ENCODE results near the gene MTFR1L.
A peak's percentile ranks its signal among the peaks of the same experiment; 100 is the strongest.

MTFR1L gene

DNA sequence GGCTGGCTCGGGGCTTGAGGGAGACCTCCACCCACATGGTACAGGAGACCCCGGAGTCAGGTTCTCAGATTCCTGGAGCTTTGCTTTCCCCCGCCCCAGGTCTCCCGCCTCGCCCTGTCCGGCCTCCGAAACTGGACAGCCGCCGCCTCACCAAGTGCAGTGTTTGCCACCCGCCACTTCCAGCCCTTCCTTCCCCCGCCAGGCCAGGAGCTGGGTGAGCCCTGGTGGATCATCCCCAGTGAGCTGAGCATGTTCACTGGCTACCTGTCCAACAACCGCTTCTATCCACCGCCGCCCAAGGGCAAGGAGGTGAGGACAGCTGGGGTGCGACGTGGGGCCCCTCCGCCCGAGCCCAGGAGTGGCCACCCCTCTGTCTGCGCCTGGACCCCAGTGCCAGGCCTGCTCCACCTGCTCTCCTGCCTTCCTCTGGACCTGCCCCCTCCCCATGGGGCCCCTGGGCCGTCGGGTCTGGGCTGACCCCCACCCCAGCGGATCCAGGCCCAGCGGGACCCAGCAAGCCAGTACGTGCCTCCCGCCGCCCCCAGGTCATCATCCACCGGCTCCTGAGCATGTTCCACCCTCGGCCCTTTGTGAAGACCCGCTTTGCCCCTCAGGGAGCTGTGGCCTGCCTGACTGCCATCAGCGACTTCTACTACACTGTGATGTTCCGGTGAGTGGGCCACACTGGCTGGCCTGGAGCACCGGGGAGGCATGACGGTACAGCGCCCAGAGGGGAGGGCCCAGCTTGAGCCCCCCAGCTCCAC lies 11.1 kb upstream of the MTFR1L start:
- ChIA-PET CTCF (interaction anchor here (0.6 to 1.1 kb wide), 3 partner anchors 106 to 391 kb away, joined by 3 to 4 read pairs (median 3); no protein-coding TSS in a partner anchor), POLR2A (interaction anchor here (1.1 to 2.4 kb wide), 3 partner anchors 8 to 199 kb away, joined by 3 to 14 read pairs (median 4); partner anchors contain the start of gene SELENON)
- TF ChIP-seq SUZ12 (IDR thresholded peaks at IDR 0.05): no peak
- TF ChIP-seq LEF1 (IDR thresholded peaks at IDR 0.05; ENCODE audit: borderline replicate concordance): no peak
- no peak for TF ChIP-seq ZNF384 (IDR thresholded peaks at IDR 0.05)
- TF ChIP-seq FOXA1 (IDR thresholded peaks at IDR 0.05): no peak
- TF ChIP-seq ARNT (IDR thresholded peaks at IDR 0.05): no peak
- no peak for TF ChIP-seq L3MBTL2 (conservative IDR thresholded peaks at IDR 0.05)
- no peak for DNase-seq (ENCODE audit: extremely low spot score)

DNA sequence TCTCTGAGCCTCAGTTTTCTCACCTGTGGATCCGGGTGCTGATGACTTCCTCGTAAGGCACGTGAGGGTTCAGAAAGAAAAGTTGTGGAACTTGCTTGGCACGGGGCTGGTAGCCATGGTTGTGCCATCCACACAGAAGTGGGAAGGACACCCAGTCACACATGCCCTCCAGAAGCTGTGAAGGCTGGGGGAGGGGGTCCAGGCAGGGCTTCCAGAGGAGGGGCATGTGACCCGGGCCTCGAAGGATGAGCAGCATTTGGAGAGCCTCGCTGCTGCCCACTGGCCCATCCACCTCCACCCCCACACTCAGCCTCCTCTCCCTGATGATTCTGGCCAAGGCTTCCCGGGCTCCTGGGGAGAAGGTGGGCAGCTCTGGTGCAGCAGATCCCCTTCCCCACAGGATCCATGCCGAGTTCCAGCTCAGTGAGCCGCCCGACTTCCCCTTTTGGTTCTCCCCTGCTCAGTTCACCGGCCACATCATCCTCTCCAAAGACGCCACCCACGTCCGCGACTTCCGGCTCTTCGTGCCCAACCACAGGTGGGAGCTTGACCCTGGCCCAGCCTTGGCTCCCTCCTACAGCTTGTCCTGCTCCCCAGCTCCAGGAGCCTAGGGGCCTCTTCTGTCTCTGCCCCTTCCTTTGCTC lies 10.3 kb upstream of the MTFR1L start:
- TF ChIP-seq ARNT (IDR thresholded peaks at IDR 0.05): no peak
- TF ChIP-seq SP1 (IDR thresholded peaks at IDR 0.05): no peak
- TF ChIP-seq FOXM1 (IDR thresholded peaks at IDR 0.05; ENCODE audit: borderline replicate concordance): no peak
- no peak for TF ChIP-seq TARDBP (IDR thresholded peaks at IDR 0.05)
- TF ChIP-seq, protein P1, sequence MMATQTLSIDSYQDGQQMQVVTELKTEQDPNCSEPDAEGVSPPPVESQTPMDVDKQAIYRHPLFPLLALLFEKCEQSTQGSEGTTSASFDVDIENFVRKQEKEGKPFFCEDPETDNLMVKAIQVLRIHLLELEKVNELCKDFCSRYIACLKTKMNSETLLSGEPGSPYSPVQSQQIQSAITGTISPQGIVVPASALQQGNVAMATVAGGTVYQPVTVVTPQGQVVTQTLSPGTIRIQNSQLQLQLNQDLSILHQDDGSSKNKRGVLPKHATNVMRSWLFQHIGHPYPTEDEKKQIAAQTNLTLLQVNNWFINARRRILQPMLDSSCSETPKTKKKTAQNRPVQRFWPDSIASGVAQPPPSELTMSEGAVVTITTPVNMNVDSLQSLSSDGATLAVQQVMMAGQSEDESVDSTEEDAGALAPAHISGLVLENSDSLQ (IDR thresholded peaks at IDR 0.05): no peak
- TF ChIP-seq FOXA1 (IDR thresholded peaks at IDR 0.05): no peak
- TF ChIP-seq L3MBTL2 (conservative IDR thresholded peaks at IDR 0.05): no peak
- TF ChIP-seq HDGF (IDR thresholded peaks at IDR 0.05; ENCODE audit: borderline replicate concordance): no peak
- no peak for TF ChIP-seq BHLHE40 (IDR thresholded peaks at IDR 0.05; ENCODE audit: borderline replicate concordance)
- TF ChIP-seq CTBP1 (IDR thresholded peaks at IDR 0.05; ENCODE audit: borderline replicate concordance): no peak
- no peak for TF ChIP-seq FOXK2 (IDR thresholded peaks at IDR 0.05)
- TF ChIP-seq ZNF384 (IDR thresholded peaks at IDR 0.05): no peak
- TF ChIP-seq SUZ12 (IDR thresholded peaks at IDR 0.05): no peak
- no peak for TF ChIP-seq LEF1 (IDR thresholded peaks at IDR 0.05; ENCODE audit: borderline replicate concordance)
- TF ChIP-seq ELF4 (IDR thresholded peaks at IDR 0.05): no peak
- TF ChIP-seq NFRKB (IDR thresholded peaks at IDR 0.05): no peak
- DNase-seq (ENCODE audit: extremely low spot score): no peak
- CTCF ChIA-PET: interaction anchor here (0.6 to 1.8 kb wide), 2 partner anchors 191 to 307 kb away, joined by 3 to 4 read pairs; no protein-coding TSS in a partner anchor
- POLR2A ChIA-PET: interaction anchor here (1.1 to 2.4 kb wide), 4 partner anchors 9 to 576 kb away, joined by 3 to 14 read pairs (median 4); partner anchors contain the start of gene SELENON

DNA sequence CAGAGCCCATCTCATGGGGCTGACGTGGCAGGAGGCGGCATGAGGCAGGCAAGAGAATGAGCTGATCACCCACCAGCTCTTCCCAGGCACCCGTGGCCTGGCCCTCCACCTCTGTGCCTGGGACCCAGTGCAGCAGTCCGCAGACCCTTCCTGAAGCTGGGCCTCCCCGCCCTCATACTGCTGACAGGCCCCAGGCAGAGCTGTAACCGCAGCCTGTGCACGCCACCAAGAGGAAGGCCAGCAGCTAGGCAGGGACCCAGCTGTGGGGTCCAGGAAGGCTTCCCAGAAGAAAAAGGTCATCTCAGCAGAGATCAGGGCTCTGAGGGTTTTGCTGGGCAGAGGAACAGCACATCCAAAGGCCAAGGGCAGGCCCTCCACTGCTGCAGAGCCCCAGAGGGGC lies 9.8 kb upstream of the MTFR1L start:
- DNase-seq (ENCODE audit: extremely low spot score): no peak
- ChIA-PET POLR2A (interaction anchor here (1.1 to 2.4 kb wide), 4 partner anchors 9 to 577 kb away, joined by 3 to 14 read pairs (median 4); partner anchors contain the start of gene SELENON), CTCF (interaction anchor here (0.6 to 1.8 kb wide), 3 partner anchors 14 to 308 kb away, joined by 3 to 4 read pairs (median 3); no protein-coding TSS in a partner anchor)
- no peak for TF ChIP-seq ZNF384 (IDR thresholded peaks at IDR 0.05)
- no peak for TF ChIP-seq CTBP1 (IDR thresholded peaks at IDR 0.05; ENCODE audit: borderline replicate concordance)
- TF ChIP-seq SUZ12 (IDR thresholded peaks at IDR 0.05): no peak
- TF ChIP-seq SP1 (IDR thresholded peaks at IDR 0.05): no peak
- TF ChIP-seq, protein P1 (IDR thresholded peaks at IDR 0.05): no peak
- TF ChIP-seq HDGF (IDR thresholded peaks at IDR 0.05; ENCODE audit: borderline replicate concordance): no peak
- no peak for TF ChIP-seq TARDBP (IDR thresholded peaks at IDR 0.05)
- TF ChIP-seq NFRKB (IDR thresholded peaks at IDR 0.05): no peak
- TF ChIP-seq BHLHE40 (IDR thresholded peaks at IDR 0.05; ENCODE audit: borderline replicate concordance): no peak

DNA sequence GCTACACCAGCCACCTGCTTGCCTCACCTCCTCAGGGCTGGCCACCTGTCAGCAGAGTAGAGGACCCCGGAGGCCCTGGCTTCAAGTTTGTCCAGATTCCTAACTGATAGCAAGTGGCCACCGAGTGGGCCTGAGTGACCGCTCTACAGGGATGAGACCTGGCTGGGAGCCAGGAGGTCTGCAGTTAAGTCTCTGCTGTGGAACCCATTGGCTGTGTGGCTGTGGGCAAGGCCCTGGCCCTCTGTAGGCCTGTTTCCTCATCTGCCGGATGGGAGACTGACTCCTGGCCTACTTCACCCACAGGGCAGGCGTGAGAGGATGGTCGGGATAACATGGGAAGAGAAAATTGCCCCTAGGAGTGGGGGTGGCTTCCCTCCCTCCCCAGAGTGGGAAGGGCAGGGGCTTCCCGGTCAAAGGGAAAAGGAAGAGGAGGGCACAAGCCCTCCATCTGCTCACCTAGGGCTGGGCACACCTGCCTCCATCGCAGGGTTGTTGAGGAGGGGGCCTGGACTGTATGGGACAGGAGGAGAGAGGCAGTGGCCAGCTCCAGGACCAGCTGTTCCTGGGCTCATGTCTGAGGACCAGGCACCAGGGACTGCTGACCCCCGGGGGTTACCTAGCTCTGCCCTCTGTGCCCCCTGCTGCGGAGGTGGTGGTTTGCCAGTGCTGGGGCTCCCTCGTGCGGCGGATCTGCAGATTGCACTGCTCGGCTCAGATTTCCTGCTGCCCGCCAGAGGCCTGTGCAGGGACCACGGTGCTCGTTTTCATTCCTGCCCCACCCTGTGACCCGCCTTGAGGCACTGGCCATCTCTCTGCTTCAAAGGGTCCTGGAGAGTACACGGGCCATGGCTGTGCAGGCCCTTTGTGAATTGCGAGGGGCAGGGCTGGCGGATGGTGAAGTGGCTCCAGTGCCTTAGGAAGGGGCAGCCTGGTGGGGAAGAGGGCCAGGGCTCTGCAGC lies 9.1 kb upstream of the MTFR1L start:
- ChIA-PET POLR2A (interaction anchor here (0.6 to 2.4 kb wide), 5 partner anchors 8 to 578 kb away, joined by 3 to 14 read pairs (median 4); partner anchors contain the start of genes MTFR1L, PAFAH2 and SELENON), CTCF (interaction anchor here (0.5 to 1.8 kb wide), 10 partner anchors 13 to 412 kb away, joined by 3 to 4 read pairs (median 3); partner anchors contain the start of gene EXTL1)
- DNase-seq (ENCODE audit: extremely low spot score): peak; percentile 77
- TF ChIP-seq ELF4 (IDR thresholded peaks at IDR 0.05) (no peak), FOXK2 (IDR thresholded peaks at IDR 0.05) (no peak), L3MBTL2 (conservative IDR thresholded peaks at IDR 0.05) (no peak), BHLHE40 (IDR thresholded peaks at IDR 0.05; ENCODE audit: borderline replicate concordance) (no peak), LEF1 (IDR thresholded peaks at IDR 0.05; ENCODE audit: borderline replicate concordance) (no peak), SUZ12 (IDR thresholded peaks at IDR 0.05) (no peak), NFRKB (IDR thresholded peaks at IDR 0.05) (no peak), TARDBP (IDR thresholded peaks at IDR 0.05) (no peak), CTBP1 (IDR thresholded peaks at IDR 0.05; ENCODE audit: borderline replicate concordance) (no peak), FOXM1 (IDR thresholded peaks at IDR 0.05; ENCODE audit: borderline replicate concordance) (no peak), SP1 (IDR thresholded peaks at IDR 0.05) (no peak), ARNT (IDR thresholded peaks at IDR 0.05) (no peak), FOXA1 (IDR thresholded peaks at IDR 0.05) (no peak), HDGF (IDR thresholded peaks at IDR 0.05; ENCODE audit: borderline replicate concordance) (no peak), ZNF384 (IDR thresholded peaks at IDR 0.05) (no peak)
- TF ChIP-seq, protein P1 (IDR thresholded peaks at IDR 0.05): no peak

All from HEK293T (cell line).